Suprapubic skin (tissue), 3 donors: ENCODE measurements around the gene VPS26B.

Source experiments
- EP300 ChIP-seq: sonication (generic); formaldehyde crosslinking; IDR thresholded peaks from one replicate; pipeline ENCODE4 v1.6.1; 2017; ENCODE audit warnings: antibody characterized with exemption
- POLR2A ChIP-seq, 2 donors: fragments of 450-650 bp; IDR thresholded peaks; one replicate each; pipeline ENCODE4 v1.6.1; 2017; ENCODE audit warnings: antibody characterized with exemption in 2 of 2, mild to moderate bottlenecking in 2 of 2, moderate library complexity in 2 of 2
- TF ChIP-seq, protein P1 (sequence below), 2 donors: fragments of 200-600 bp in 1 of 2; fragments of 450-650 bp in 1 of 2; sonication (generic) in 1 of 2; IDR thresholded peaks; one replicate each; pipeline ENCODE4 v1.5.1; 2016 to 2019; ENCODE audit warnings: antibody characterized with exemption in 2 of 2, mild to moderate bottlenecking in 1 of 2, moderate library complexity in 1 of 2

DNA sequence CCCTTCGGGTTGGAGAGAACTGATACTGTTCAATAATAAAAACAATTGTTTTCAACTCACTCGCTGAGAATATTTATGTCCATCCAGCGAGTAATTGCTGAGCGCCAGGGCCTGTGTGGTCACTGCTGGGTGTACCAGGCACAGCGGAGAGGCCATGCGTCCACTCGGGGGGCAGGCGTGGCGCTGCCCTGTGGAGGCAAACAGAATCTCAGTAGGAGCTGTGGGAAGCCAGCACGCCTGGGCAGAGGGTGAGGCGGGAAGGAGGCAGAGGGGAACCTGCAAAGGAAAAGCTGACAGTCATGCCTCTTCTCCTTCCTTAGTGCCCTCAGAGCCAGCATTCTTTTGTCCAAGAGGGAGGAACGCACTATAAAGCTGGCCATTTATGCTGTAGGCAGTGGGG is 63.1 kb downstream of the VPS26B start:
- TF ChIP-seq, protein P1, sequence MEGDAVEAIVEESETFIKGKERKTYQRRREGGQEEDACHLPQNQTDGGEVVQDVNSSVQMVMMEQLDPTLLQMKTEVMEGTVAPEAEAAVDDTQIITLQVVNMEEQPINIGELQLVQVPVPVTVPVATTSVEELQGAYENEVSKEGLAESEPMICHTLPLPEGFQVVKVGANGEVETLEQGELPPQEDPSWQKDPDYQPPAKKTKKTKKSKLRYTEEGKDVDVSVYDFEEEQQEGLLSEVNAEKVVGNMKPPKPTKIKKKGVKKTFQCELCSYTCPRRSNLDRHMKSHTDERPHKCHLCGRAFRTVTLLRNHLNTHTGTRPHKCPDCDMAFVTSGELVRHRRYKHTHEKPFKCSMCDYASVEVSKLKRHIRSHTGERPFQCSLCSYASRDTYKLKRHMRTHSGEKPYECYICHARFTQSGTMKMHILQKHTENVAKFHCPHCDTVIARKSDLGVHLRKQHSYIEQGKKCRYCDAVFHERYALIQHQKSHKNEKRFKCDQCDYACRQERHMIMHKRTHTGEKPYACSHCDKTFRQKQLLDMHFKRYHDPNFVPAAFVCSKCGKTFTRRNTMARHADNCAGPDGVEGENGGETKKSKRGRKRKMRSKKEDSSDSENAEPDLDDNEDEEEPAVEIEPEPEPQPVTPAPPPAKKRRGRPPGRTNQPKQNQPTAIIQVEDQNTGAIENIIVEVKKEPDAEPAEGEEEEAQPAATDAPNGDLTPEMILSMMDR (IDR thresholded peaks at IDR 0.05): no peak
- TF ChIP-seq EP300 (no peak), POLR2A (IDR thresholded peaks at IDR 0.05) (no peak)
